NCI-H446 (cell line): ENCODE measurements around the gene PAGE2.
"Not testable (repeated sequence)": the region's sequence is repeated elsewhere in the genome, so short reads cannot be mapped to it uniquely, and the experiment has no call there.

Experiments
- DNase-seq, 2 experiments: peaks; one replicate each; lab custom pipeline; 2025; lab: John Stamatoyannopoulos, UW

Gene PAGE2

DNA sequence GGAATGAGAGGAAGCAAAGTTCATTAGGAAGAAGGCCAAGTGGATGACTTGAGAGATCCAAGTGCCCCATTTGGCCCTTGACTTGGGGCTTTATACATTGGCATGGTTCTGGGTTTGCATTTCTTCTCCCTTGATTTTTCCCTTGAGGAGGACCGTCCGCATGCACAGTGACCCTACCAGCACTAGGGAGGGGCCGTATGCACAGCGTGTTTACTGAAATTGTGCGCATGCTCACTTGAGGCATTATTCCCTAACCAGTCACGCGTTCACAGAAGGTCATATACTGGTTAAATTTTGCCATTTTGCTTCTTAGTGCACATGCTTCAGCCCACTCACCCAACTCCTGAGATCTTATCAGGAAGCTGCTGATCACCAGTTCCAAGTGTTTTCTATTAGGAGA lies 35.1 kb downstream of the PAGE2 start:
- no peak for DNase-seq

DNA sequence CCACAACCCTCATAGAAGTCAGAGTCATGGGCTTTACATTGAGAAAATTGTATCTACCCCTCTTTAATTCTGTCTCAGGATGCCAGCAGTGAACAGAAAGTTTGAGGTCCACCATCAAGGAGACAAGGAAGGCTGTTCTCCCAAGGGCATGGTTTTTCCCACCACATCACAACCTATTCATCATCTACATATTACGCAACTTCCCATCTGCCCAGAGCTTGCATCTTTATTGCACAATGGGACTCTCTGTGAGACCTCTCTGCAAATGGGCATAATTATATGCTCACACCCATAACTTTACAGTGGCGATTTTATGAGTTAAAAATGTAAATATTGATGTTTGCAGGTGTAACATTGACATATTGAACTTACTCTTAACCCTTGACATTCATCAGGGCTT lies 38.9 kb downstream of the PAGE2 start:
- DNase-seq = no peak

DNA sequence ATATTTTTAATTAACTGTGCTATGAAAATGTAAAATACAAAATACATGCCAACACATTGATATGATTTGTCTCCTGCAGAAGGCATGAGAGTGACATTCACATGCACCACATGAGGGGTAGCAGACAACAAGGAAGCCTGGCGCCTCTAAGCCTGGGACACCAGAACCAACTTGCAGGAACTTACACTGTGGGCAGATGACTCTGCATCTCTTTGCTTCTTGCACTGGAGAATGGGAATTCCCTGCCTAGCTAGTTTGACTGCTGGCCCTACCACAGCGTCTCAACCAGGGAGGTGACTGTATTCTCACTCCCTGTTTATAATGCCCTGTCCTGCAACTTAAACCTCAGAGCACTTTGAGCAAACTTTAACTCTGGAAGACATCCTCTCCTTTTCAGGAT lies 40.5 kb downstream of the PAGE2 start:
- no peak for DNase-seq

DNA sequence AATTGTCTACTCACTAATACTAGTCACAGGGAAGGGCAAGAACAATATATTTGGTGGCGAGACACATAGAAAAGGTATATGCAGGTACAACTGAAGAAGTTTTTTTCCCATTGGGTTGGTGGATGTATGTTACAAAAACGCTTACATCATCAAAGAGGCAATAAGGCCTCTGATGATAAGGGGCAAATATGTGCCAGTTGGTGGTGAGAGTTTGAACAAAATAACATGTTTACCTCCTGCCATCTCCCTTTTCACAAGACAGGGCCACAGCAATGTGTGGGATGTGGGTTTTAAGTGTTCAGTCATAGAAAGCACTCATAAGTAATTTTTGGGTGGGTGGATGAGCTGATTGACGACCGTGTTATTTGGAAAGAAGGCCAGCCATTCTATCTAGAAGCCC lies 41.7 kb downstream of the PAGE2 start:
- DNase-seq = no peak

DNA sequence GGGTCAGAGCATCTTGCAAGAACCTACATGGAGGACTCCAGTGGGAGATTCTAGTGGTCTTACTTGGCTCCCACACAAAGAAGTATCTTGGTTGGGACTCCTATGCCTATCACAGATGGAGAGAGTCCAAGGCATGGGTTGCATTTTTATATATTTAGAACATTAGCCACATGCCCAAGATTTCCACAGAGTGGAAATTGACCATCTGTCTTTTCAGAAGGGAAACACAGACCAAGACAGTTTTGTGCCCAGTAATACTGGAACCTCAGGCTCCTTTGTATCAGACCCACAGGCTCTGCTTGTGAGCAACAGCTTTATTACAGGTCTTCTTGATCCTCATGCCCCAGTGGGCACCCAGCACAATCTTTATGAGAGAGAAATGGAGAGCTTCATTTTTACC lies 43.6 kb downstream of the PAGE2 start:
- no peak for DNase-seq

DNA sequence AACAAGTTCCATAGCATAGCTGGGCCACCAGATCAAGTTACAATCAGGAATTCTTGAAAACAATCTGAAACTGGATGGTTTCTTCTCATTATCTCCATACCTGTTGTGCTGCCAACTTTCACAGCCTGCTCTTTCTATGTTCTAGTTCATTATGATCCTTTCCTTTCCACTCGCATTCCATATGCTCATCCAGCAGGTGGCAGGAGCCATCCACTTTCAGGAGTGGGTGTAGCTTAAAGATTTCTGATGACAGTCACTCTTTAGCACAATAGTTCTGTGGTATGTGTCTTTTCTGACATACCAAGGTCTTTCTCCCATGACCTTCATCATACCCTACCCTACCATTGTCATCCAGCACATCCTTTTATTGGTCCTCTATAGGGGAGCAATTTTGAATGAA lies 46.4 kb downstream of the PAGE2 start:
- peak in 1 of 2 experiments; percentile 1 for DNase-seq

DNA sequence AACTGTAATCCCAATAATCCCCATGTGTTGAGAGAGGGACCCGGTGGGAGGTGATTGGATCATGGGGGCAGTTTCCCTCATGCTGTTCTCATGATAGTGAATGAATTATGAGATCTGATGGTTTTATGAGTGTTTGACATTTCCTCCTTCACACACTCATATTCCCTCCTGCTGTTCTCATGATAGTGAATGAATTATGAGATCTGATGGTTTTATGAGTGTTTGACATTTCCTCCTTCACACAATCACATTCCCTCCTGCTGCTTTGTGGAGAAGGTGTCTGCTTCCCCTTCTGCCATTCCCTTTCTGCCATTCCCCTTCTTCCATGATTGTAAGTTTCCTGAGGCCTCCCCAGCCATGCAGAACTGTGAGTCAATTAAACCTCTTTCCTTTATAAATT lies 52.0 kb downstream of the PAGE2 start:
- DNase-seq = not testable (repeated sequence)
